Esophagus squamous epithelium (tissue), 5 donors: ENCODE results near the gene ZFYVE26. TPM values are rescaled to one million over a fixed set of nuclear protein-coding genes. Genes with fewer than 3 reads are reported as not detected.
"Not testable (repeated sequence)": the region's sequence is repeated elsewhere in the genome, so short reads cannot be mapped to it uniquely, and the experiment has no call there.

Experiments
- DNase-seq: peaks from one replicate; lab custom pipeline; 2025; lab: John Stamatoyannopoulos, UW
- H3K27ac ChIP-seq, 4 donors: fragments of 200-600 bp; sonication (generic); one replicate each; pipeline ENCODE4 v1.5.1; 2016 to 2019; ENCODE audit warnings: mild to moderate bottlenecking in 1 of 4
- H3K27me3 ChIP-seq, 4 donors: fragments of 200-600 bp; sonication (generic); 1 replicate in 3 of 4; 2 replicates in 1 of 4; pipeline versions ENCODE4 v1.5.1 to v1.6.0; 2017 to 2021; ENCODE audit warnings: antibody characterized with exemption in 1 of 4
- H3K36me3 ChIP-seq, 3 donors: fragments of 200-600 bp; sonication (generic); one replicate each; pipeline ENCODE4 v1.5.1; 2016 to 2019
- H3K4me1 ChIP-seq, 3 donors: fragments of 200-600 bp; sonication (generic); one replicate each; pipeline ENCODE4 v1.5.1; 2017 to 2019
- H3K4me3 ChIP-seq, 4 donors: fragments of 200-600 bp; sonication (generic); 1 replicate in 3 of 4; 2 replicates in 1 of 4; pipeline ENCODE4 v1.5.1; 2016 to 2019; ENCODE audit warnings: mild to moderate bottlenecking in 2 of 4, moderate library complexity in 1 of 4
- H3K9me3 ChIP-seq, 3 donors: fragments of 200-600 bp; sonication (generic); one replicate each; pipeline ENCODE4 v1.5.1; 2016 to 2019
- POLR2A ChIP-seq, 4 donors: fragments of 450-650 bp; IDR thresholded peaks; one replicate each; pipeline ENCODE4 v1.6.1; 2017; ENCODE audit warnings: antibody characterized with exemption in 4 of 4, mild to moderate bottlenecking in 4 of 4, moderate library complexity in 3 of 4
- WGBS, 2 donors: methylation state at CpG; one replicate each; pipeline ENCODE4 v1.1.5; 2018; 5-methylcytosine and 5-hydroxymethylcytosine counted together
- intact Hi-C: fragments of 100-400 bp; cut with DNase I; formaldehyde crosslinking; loops from one replicate; pipeline ENCODE4 v1.15.0; 2022
- total RNA-seq, 4 donors: library from RNA; depleted of rRNA; stranded (reverse); fragments of >200 nt; gene quantifications; one replicate each; pipeline ENCODE4 v1.1.0, GENCODE V29; 2016
- TF ChIP-seq, protein P1 (sequence below), 6 experiments: fragments of 450-650 bp in 4 of 6; fragments of 200-600 bp in 2 of 6; sonication (generic) in 2 of 6; IDR thresholded peaks; one replicate each; pipeline ENCODE4 v1.5.1; 2016 to 2019; ENCODE audit warnings: antibody characterized with exemption in 6 of 6, mild to moderate bottlenecking in 4 of 6, moderate library complexity in 4 of 6
- donor health status: DM: yes; HTN: yes; CAD: no.

Gene ZFYVE26
- total RNA-seq, 4 donors from 2014 or later = 11.8 to 22.3 (median 16.6) TPM

DNA sequence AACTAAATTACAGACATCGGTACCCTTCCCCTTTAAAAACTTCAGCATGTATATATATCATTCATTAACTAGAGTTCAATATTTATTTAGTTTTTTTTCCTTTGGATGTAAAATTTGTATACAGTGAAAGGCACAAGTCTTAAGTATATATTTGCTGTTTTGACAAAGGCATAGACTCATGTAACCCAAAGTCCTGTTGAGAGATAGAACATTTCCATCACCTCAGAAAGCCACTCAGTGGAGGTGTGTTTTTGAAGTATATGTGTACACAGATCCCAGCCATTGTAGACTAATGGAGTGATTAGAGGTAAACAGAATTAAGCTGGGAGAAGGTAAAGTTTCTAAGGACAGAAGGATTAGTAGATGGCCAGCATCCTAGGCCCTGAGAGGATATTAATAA is 99.3 kb downstream of the ZFYVE26 start:
- Histone ChIP-seq H3K4me1 (peaks cover 0 to 3% (median 0%) of the 10 kb centered on the region in 3 donors), H3K4me3 (no peak overlapping the region), H3K9me3 (no peaks in the 10 kb centered on the region), H3K36me3 (no peaks in the 10 kb centered on the region), H3K27ac (no peak overlapping the region), H3K27me3 (no peaks in the 10 kb centered on the region)
- TF ChIP-seq, protein P1, sequence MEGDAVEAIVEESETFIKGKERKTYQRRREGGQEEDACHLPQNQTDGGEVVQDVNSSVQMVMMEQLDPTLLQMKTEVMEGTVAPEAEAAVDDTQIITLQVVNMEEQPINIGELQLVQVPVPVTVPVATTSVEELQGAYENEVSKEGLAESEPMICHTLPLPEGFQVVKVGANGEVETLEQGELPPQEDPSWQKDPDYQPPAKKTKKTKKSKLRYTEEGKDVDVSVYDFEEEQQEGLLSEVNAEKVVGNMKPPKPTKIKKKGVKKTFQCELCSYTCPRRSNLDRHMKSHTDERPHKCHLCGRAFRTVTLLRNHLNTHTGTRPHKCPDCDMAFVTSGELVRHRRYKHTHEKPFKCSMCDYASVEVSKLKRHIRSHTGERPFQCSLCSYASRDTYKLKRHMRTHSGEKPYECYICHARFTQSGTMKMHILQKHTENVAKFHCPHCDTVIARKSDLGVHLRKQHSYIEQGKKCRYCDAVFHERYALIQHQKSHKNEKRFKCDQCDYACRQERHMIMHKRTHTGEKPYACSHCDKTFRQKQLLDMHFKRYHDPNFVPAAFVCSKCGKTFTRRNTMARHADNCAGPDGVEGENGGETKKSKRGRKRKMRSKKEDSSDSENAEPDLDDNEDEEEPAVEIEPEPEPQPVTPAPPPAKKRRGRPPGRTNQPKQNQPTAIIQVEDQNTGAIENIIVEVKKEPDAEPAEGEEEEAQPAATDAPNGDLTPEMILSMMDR (IDR thresholded peaks at IDR 0.05) = no peak
- no peak for TF ChIP-seq POLR2A (IDR thresholded peaks at IDR 0.05)
- DNase-seq = no peak
- WGBS, 2 donors = 87% methylated on average over 1 of the region's 1 CpG
- intact Hi-C loops = no loop called here

DNA sequence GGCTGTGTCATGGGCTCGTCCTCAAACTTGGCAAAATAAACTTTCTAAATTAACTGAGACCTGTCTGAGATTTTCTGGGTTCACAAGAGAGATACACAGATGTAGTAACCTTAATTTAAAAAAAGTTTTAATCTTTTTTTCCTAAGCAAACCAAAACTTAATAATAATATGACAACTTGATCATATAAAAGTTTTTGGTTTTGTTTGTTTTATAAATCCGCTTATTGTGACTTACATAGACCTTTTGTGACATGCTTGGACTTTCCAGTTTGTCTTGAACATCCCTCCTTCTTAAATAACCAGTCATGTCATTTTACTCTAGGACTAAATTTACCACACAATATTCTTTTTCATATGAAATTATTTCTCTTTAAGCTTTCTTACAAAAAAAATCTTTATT is 106.2 kb downstream of the ZFYVE26 start:
- Histone ChIP-seq H3K9me3 (no peaks in the 10 kb centered on the region), H3K4me1 (no peaks in the 10 kb centered on the region), H3K4me3 (no peak overlapping the region), H3K27me3 (no peaks in the 10 kb centered on the region), H3K36me3 (no peaks in the 10 kb centered on the region), H3K27ac (no peak overlapping the region)
- TF ChIP-seq, protein P1 (IDR thresholded peaks at IDR 0.05) = no peak
- no peak for DNase-seq
- intact Hi-C loops = no loop called here
- 81 to 88% methylated on average over 2 of the region's 2 CpGs for WGBS, 2 donors

DNA sequence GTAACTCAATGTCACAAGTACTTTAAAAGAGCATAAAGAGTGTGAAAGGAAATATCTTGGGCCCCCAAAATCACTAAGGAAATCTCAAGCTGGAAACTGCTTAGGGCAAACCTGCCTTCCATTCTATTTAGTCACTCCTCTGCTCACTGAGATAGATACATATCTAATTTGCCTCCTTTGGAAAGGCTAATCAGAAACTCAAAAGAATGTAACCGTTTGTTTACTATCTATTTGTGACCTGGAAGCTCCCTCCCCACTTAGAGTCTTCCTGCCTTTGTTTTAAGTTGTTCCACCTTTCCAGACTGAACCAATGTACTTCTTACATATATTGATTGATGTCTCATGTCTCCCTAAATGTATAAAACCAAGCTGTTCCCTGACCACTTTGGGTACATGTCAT is 106.6 kb downstream of the ZFYVE26 start:
- intact Hi-C loops = loop anchor here (10.0 kb wide), 1 partner anchor 85 kb away; no protein-coding TSS in a partner anchor

DNA sequence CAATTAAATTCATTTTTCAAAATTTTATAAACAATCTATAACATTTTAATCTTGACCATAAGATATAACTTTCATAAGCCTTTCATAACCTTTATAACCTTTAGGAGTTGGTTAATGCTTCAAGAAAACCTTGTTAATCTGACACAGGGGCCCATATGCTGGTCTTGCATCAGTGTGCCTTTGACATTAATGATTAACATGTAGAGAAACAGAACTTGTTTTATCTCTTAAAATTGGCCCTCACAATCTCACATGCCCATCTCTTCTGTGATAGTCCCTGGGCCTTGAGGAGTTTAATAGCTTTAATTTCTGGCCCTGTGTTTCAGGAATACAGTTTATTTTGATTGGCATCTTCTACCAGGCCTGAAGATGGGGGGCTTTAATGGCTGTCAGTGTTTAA is 107.0 kb downstream of the ZFYVE26 start:
- intact Hi-C loops = loop anchor here (10.0 kb wide), 1 partner anchor 85 kb away; no protein-coding TSS in a partner anchor
- H3K36me3 ChIP-seq, H3K27me3 ChIP-seq, H3K4me1 ChIP-seq, DNase-seq, H3K27ac ChIP-seq, H3K4me3 ChIP-seq, H3K9me3 ChIP-seq: not testable (repeated sequence)

More for the DNA sequence above, 106.6 kb downstream of the ZFYVE26 start:
- not testable (repeated sequence) for H3K36me3 ChIP-seq, H3K4me3 ChIP-seq, DNase-seq, H3K9me3 ChIP-seq, H3K27me3 ChIP-seq, H3K27ac ChIP-seq, H3K4me1 ChIP-seq
- WGBS, 2 donors = 64 to 71% methylated on average over 1 of the region's 1 CpG

DNA sequence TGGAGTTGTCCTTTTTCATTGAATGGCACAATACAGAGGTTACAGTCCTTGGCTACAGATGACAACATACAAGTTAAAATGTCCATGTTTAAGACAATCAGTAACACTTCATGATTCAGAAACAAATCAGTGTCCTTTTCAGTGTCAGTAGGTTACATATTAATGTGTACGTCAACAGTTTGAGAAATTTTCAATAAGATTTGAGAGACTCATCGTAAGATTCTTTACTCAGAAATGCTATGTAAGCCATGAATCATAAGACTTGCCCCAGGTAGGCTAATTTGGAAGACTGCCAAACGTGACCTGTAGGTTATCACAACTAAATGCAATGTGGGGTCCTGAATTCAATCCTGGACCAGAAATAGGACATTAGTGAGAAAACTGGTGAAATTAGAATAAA is 111.2 kb downstream of the ZFYVE26 start:
- no peak for TF ChIP-seq POLR2A (IDR thresholded peaks at IDR 0.05)
- TF ChIP-seq, protein P1 (IDR thresholded peaks at IDR 0.05) = no peak
- Histone ChIP-seq H3K27me3 (no peaks in the 10 kb centered on the region), H3K4me1 (peaks cover 0 to 10% (median 0%) of the 10 kb centered on the region in 3 donors), H3K27ac (no peak overlapping the region), H3K36me3 (no peaks in the 10 kb centered on the region), H3K4me3 (no peak overlapping the region), H3K9me3 (no peaks in the 10 kb centered on the region)
- 37 to 47% methylated on average over 3 of the region's 3 CpGs for WGBS, 2 donors
- intact Hi-C loops = loop anchor here (10.0 kb wide), 1 partner anchor 80 kb away; no protein-coding TSS in a partner anchor
- DNase-seq = no peak

DNA sequence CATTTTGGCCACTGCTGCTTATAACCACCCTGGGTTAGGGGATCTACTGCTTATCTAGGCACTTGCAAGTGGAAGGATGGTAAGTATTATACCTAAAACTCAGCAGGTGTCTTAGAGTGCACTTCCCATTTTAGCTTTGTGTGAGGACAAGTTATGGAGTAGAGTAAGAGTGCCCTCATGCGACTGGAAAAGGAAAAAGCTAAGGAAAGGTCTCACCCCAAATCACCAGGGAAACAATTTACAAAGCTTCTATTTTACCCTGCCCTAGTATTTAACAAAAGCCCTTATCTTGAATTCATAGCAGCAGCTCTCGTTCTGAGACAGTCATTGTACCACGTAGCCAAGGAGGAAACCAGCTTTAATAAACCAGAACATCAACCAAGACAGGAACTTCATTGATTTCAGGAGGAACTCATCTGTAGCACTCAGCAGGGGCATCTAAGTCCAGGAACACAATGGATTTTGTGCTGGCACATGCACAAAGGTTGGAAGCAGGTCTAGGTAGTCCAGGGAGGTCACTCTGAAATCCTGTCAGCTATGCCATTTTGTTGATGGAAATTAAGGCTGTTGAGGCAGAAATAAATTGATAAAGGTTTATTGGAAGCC is 111.8 kb downstream of the ZFYVE26 start:
- no peak for DNase-seq
- Histone ChIP-seq H3K4me1 (peaks cover 0 to 10% (median 0%) of the 10 kb centered on the region in 3 donors), H3K36me3 (no peaks in the 10 kb centered on the region), H3K27me3 (no peaks in the 10 kb centered on the region), H3K9me3 (no peaks in the 10 kb centered on the region), H3K4me3 (no peak overlapping the region), H3K27ac (no peak overlapping the region)
- WGBS, 2 donors = 0% methylated on average over 3 of the region's 3 CpGs
- TF ChIP-seq, protein P1 (IDR thresholded peaks at IDR 0.05) = peak; percentile 27 to 77 (median 60)
- TF ChIP-seq POLR2A (IDR thresholded peaks at IDR 0.05) = no peak
- intact Hi-C loops = loop anchor here (10.0 kb wide), 1 partner anchor 80 kb away; no protein-coding TSS in a partner anchor
